CD4-positive, alpha-beta T cell (primary cell): ENCODE measurements around the gene MRPL50. TPM values are rescaled to one million over a fixed set of nuclear protein-coding genes. Genes with fewer than 3 reads are reported as not detected.

Experiments
- ATAC-seq: fragments of 200-7000 bp; cut with Tn5 transposase; one replicate; pipeline ENCODE4 v1.10.0; 2022; ENCODE audit warnings: mild to moderate bottlenecking; ENCODE audit not compliant: poor library complexity
- CTCF ChIA-PET: fragments of 350-600 bp; sonication (Branson Sonifier 250); formaldehyde crosslinking; loops from one replicate; lab custom pipeline; 2021; ENCODE audit warnings: antibody characterized with exemption, inconsistent platforms; lab: Charles Lee
- POLR2A ChIA-PET: fragments of 350-600 bp; sonication (Branson Sonifier 250); formaldehyde crosslinking; loops from one replicate; lab custom pipeline; 2021; ENCODE audit warnings: antibody characterized with exemption, inconsistent platforms; lab: Charles Lee
- DNase-seq, 14 experiments: peaks; one replicate each; pipeline ENCODE4 v3.0.0-alpha.2; 2013 to 2020; ENCODE audit warnings: mixed read lengths in 2 of 14
- H3K27ac ChIP-seq, 2 donors: one replicate each; pipeline versions ENCODE4 v1.5.1 to v1.7.0; 2013; ENCODE audit warnings: low read length in 2 of 2, low read depth in 1 of 2, mild to moderate bottlenecking in 1 of 2
- H3K27me3 ChIP-seq, 2 experiments: 1 replicate in 1 of 2; 2 replicates in 1 of 2; pipeline versions ENCODE4 v1.6.1 to v1.7.0; 2013; ENCODE audit warnings: low read length in 2 of 2, control low read depth in 1 of 2, mild to moderate bottlenecking in 1 of 2, moderate library complexity in 1 of 2; ENCODE audit not compliant: insufficient read depth in 2 of 2, control insufficient read depth in 1 of 2
- H3K36me3 ChIP-seq: one replicate; pipeline ENCODE4 v1.6.1; 2013; ENCODE audit warnings: low read length, control low read depth; ENCODE audit not compliant: insufficient read depth
- H3K4me1 ChIP-seq: one replicate; pipeline ENCODE4 v1.6.1; 2013; ENCODE audit warnings: low read length, control low read depth; ENCODE audit not compliant: insufficient read depth
- H3K4me3 ChIP-seq: one replicate; pipeline ENCODE4 v1.5.1; 2013; ENCODE audit warnings: mild to moderate bottlenecking, low read length, moderate library complexity
- H3K9me3 ChIP-seq, 2 experiments: 1 replicate in 1 of 2; 2 replicates in 1 of 2; pipeline versions ENCODE4 v1.6.1 to v1.7.0; 2013; ENCODE audit warnings: low read length in 2 of 2, mild to moderate bottlenecking in 2 of 2, control low read depth in 1 of 2, moderate library complexity in 1 of 2; ENCODE audit not compliant: control insufficient read depth in 1 of 2, insufficient read depth in 1 of 2
- H3K27ac Mint-ChIP-seq: one replicate; pipeline ENCODE4 v1.8.0; 2020; ENCODE audit warnings: mixed read lengths
- H3K27me3 Mint-ChIP-seq: one replicate; pipeline ENCODE4 v1.8.0; 2021; ENCODE audit warnings: mixed read lengths
- H3K36me3 Mint-ChIP-seq: one replicate; pipeline ENCODE4 v1.8.0; 2021; ENCODE audit warnings: low read depth, mixed read lengths
- H3K4me1 Mint-ChIP-seq: one replicate; pipeline ENCODE4 v1.8.0; 2021; ENCODE audit warnings: low read depth, mixed read lengths
- H3K4me3 Mint-ChIP-seq: one replicate; pipeline ENCODE4 v1.8.0; 2020; ENCODE audit warnings: mild to moderate bottlenecking, mixed read lengths
- H3K9me3 Mint-ChIP-seq: one replicate; pipeline ENCODE4 v1.8.0; 2020; ENCODE audit warnings: mixed read lengths
- intact Hi-C, 2 experiments: fragments of 100-400 bp; cut with DNase I in 1 of 2; cut with micrococcal nuclease in 1 of 2; formaldehyde crosslinking; loops; one replicate each; pipeline versions ENCODE4 v1.15.1 to v1.9.0; 2023 to 2025; cut with DNase I, micrococcal nuclease
- total RNA-seq, 174 experiments: library from RNA in 2 of 174; stranded (reverse) in 2 of 174; gene quantifications; one replicate each; pipeline ENCODE4 v1.2.3 and lab custom pipeline; 2021 to 2026
- TF ChIP-seq, protein P1 (sequence below): fragments of 200-600 bp; IDR thresholded peaks from one replicate; pipeline ENCODE4 v1.8.0; 2022; ENCODE audit warnings: antibody characterized with exemption, mild to moderate bottlenecking

Gene MRPL50
- total RNA-seq, 2 experiments from 2014 or later: 5.9 to 6.1 TPM

GRCh38 chr9:101428909-101429308 lies 30.5 kb upstream of the MRPL50 start:
- no peaks in the 10 kb centered on the region for H3K36me3 Mint-ChIP-seq
- Histone ChIP-seq H3K36me3 (no peaks in the 10 kb centered on the region), H3K9me3 (peaks cover 0 to 3% of the 10 kb centered on the region in 2 experiments), H3K4me1 (no peaks in the 10 kb centered on the region), H3K27ac (no peak overlapping the region), H3K4me3 (no peak overlapping the region), H3K27me3 (peaks cover 0 to 20% of the 10 kb centered on the region in 2 experiments)
- ChIA-PET POLR2A (no interaction called here), CTCF (no interaction called here)
- H3K27me3 Mint-ChIP-seq: peaks cover 38% of the 10 kb centered on the region
- TF ChIP-seq, protein P1, sequence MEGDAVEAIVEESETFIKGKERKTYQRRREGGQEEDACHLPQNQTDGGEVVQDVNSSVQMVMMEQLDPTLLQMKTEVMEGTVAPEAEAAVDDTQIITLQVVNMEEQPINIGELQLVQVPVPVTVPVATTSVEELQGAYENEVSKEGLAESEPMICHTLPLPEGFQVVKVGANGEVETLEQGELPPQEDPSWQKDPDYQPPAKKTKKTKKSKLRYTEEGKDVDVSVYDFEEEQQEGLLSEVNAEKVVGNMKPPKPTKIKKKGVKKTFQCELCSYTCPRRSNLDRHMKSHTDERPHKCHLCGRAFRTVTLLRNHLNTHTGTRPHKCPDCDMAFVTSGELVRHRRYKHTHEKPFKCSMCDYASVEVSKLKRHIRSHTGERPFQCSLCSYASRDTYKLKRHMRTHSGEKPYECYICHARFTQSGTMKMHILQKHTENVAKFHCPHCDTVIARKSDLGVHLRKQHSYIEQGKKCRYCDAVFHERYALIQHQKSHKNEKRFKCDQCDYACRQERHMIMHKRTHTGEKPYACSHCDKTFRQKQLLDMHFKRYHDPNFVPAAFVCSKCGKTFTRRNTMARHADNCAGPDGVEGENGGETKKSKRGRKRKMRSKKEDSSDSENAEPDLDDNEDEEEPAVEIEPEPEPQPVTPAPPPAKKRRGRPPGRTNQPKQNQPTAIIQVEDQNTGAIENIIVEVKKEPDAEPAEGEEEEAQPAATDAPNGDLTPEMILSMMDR: no peak
- no peak overlapping the region for H3K27ac Mint-ChIP-seq
- H3K4me1 Mint-ChIP-seq: no peaks in the 10 kb centered on the region
- H3K9me3 Mint-ChIP-seq: no peaks in the 10 kb centered on the region
- intact Hi-C loops: no loop called here
- no peak overlapping the region for H3K4me3 Mint-ChIP-seq
- ATAC-seq (no peak), DNase-seq (no peak)

DNA sequence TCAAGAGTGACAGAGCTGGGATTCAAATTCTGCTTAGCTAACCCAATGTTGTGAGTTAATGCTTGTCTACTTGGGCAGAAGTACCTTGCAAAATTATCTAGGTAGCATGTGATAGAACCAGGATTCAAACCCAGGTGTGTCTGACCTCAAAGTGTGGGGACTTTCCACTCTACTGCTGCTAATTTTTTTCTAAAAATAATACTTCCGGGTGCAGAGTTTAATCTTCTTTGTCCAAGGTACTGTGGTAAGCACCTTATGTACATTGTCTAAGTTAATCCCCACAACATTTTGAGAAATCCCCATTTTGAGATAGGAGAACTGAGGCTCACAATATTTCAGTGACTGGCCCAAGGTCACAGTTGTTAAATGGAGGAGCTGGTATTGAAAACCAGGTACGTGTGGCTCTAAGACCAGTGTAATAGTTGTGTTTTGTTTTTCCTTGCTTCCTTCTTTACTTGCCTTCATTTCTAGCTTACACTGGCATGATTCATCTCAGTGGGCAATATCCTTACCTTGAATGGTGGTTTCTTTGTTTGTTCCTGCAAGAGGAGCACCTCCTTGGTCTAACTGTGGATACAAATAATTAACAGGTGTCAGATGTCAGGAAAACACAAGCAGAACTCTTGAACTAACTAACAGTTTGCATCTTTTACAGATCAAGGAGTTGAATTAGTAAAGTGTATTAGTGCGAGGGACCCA lies 29.7 kb upstream of the MRPL50 start:
- no peaks in the 10 kb centered on the region for H3K9me3 Mint-ChIP-seq
- no peak overlapping the region for H3K27ac Mint-ChIP-seq
- H3K4me1 Mint-ChIP-seq: no peaks in the 10 kb centered on the region
- Histone ChIP-seq H3K4me3 (no peak overlapping the region), H3K36me3 (no peaks in the 10 kb centered on the region), H3K27ac (no peak overlapping the region), H3K27me3 (peaks cover 0 to 20% of the 10 kb centered on the region in 2 experiments), H3K9me3 (peaks cover 0 to 3% of the 10 kb centered on the region in 2 experiments), H3K4me1 (no peaks in the 10 kb centered on the region)
- no peak overlapping the region for H3K4me3 Mint-ChIP-seq
- ChIA-PET POLR2A (no interaction called here), CTCF (no interaction called here)
- DNase-seq (no peak), ATAC-seq (no peak)
- H3K27me3 Mint-ChIP-seq: peaks cover 38% of the 10 kb centered on the region
- intact Hi-C loops: no loop called here
- TF ChIP-seq, protein P1: no peak
- no peaks in the 10 kb centered on the region for H3K36me3 Mint-ChIP-seq

DNA sequence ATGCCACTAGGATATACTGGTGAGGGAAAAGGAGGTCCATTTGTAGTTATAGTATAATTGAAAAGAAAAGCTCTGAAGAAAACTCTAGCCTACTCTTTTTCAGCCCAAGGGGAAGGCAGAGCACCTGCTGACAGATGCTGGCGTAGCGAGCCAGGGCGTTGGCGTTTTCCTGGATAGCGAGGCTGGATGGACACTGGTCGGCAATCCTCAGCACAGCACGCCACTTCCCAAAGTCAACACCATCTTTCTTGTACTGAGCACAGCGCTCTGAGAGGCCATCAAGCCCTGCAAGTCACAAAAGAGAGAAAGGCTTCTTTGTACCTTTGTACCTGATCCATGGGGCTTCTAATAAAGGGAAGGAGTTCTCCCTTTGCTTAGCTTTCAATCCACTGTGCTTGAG lies 28.9 kb upstream of the MRPL50 start:
- no peaks in the 10 kb centered on the region for H3K36me3 Mint-ChIP-seq
- no peaks in the 10 kb centered on the region for H3K9me3 Mint-ChIP-seq
- peaks cover 0 to 3% of the 10 kb centered on the region in 2 experiments for H3K9me3 ChIP-seq
- H3K27ac ChIP-seq: no peak overlapping the region
- H3K4me3 Mint-ChIP-seq: no peak overlapping the region
- POLR2A ChIA-PET: no interaction called here
- H3K4me1 ChIP-seq: no peaks in the 10 kb centered on the region
- TF ChIP-seq, protein P1: no peak
- H3K27me3 ChIP-seq: peaks cover 0 to 20% of the 10 kb centered on the region in 2 experiments
- H3K36me3 ChIP-seq: no peaks in the 10 kb centered on the region
- no peak overlapping the region for H3K4me3 ChIP-seq
- peaks cover 35% of the 10 kb centered on the region for H3K27me3 Mint-ChIP-seq
- DNase-seq (no peak), ATAC-seq (no peak)
- CTCF ChIA-PET: no interaction called here
- no peaks in the 10 kb centered on the region for H3K4me1 Mint-ChIP-seq
- intact Hi-C loops: no loop called here
- H3K27ac Mint-ChIP-seq: no peak overlapping the region
